Measurements from ENCODE around the gene ITPK1.

DNA sequence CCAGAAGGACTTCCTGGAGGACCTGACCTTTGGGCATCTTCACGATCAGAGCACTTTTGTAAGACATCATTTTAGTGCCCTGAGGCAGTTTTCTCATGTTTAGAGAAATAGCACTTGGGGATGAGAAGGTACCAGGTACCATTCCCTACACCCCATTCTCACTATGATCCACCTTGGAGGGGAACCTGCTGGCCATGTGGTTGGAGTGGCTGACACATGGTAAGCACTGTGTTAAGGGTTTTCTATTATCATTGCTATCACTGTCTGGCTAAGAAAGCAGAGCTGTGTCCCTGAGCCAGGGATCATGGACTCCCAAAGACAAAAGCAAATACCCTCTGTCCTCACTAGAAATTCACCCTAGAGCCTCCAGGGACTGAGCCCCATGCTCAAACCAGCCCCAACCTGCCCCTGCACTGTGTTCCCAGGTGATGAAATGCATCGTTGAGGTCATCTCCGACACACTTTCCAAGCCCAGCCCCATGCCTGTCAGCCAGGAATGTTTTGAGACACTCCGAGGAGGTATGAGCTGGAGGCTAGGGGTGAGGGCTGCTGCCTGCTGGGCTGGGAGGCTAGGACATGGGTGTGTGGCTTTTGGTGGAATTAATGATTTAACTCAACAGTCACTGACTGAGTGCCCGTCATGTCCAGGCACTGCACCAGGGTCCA is 189.4 kb downstream of the ITPK1 start:
- TF ChIP-seq POLR2AphosphoS5 (IDR thresholded peaks at IDR 0.05; ENCODE audit: low read depth, low read length) = no peak
- TF ChIP-seq POLR2A (IDR thresholded peaks at IDR 0.05; ENCODE audit: low read depth, low read length) = no peak

Measured in GM12892 (cell line).